GM21717 (cell line): ENCODE measurements around the gene CFAP90.

Source experiments
- ATAC-seq: cut with Tn5 transposase; IDR thresholded peaks from one replicate; pipeline ENCODE4 v1.9.1; 2021; ENCODE audit warnings: mild to moderate bottlenecking, moderate library complexity; ENCODE audit not compliant: unreplicated experiment

Gene CFAP90

DNA sequence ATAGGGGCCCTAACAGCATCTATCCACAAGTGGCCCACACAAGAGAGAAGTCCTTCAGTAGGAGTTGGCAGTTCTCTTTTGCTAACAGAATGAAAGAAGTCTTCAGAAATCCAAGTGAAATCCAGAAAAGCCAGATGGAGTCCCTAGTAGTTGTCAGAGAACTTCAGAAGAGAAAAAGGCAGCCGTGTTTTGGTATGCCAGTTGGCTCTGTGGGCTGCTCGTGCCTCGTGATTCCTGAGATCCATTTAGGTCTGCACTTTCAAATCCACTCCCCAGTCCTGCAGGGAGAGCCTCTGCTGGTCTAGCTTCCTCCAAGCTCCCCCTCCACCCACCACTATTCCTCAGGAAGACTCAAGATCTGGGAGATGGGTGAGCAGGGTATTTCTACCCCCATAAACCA lies 69.0 kb downstream of the CFAP90 start:
- no peak for ATAC-seq
